ENCODE results near the gene PHC2.

- TF ChIP-seq CTCF (IDR thresholded peaks at IDR 0.05) (no peak), POLR2A (IDR thresholded peaks at IDR 0.05) (no peak)
Measured at GRCh38 chr1:33392639-33393038, 38.3 kb downstream of the PHC2 start.

Measured in heart left ventricle (tissue), 13 donors.